HL-60 (cell line): ENCODE results near the gene GABBR2.

Experiments used
- CTCF ChIP-seq: IDR thresholded peaks from one replicate; pipeline ENCODE4 v1.5.1; 2011; ENCODE audit warnings: low read length, control low read depth, inconsistent platforms; ENCODE audit not compliant: insufficient read depth
- GABPA ChIP-seq: IDR thresholded peaks from 2 replicates; pipeline ENCODE4 v1.6.1; 2012; ENCODE audit warnings: low read depth
- POLR2AphosphoS5 ChIP-seq: IDR thresholded peaks from 2 replicates; pipeline ENCODE4 v1.6.1; 2012; ENCODE audit warnings: low read depth
- REST ChIP-seq: IDR thresholded peaks from 2 replicates; pipeline ENCODE4 v1.6.1; 2012; ENCODE audit warnings: low read depth; ENCODE audit not compliant: insufficient replicate concordance
- SPI1 ChIP-seq: IDR thresholded peaks from 2 replicates; pipeline ENCODE4 v1.6.1; 2012; ENCODE audit warnings: low read depth, mild to moderate bottlenecking, borderline replicate concordance

- no peak for TF ChIP-seq POLR2AphosphoS5
- no peak for TF ChIP-seq CTCF
- no peak for TF ChIP-seq REST
- TF ChIP-seq GABPA, result no peak
- TF ChIP-seq SPI1, result no peak
These were observed 54.5 kb downstream of the GABBR2 start for GRCh38 chr9:98654247-98654646.
